ENCODE results near the gene ZNRD2.
A peak's percentile ranks its signal among the peaks of the same experiment; 100 is the strongest.
"Not testable (repeated sequence)": the region's sequence is repeated elsewhere in the genome, so short reads cannot be mapped to it uniquely, and the experiment has no call there.

Gene ZNRD2

DNA sequence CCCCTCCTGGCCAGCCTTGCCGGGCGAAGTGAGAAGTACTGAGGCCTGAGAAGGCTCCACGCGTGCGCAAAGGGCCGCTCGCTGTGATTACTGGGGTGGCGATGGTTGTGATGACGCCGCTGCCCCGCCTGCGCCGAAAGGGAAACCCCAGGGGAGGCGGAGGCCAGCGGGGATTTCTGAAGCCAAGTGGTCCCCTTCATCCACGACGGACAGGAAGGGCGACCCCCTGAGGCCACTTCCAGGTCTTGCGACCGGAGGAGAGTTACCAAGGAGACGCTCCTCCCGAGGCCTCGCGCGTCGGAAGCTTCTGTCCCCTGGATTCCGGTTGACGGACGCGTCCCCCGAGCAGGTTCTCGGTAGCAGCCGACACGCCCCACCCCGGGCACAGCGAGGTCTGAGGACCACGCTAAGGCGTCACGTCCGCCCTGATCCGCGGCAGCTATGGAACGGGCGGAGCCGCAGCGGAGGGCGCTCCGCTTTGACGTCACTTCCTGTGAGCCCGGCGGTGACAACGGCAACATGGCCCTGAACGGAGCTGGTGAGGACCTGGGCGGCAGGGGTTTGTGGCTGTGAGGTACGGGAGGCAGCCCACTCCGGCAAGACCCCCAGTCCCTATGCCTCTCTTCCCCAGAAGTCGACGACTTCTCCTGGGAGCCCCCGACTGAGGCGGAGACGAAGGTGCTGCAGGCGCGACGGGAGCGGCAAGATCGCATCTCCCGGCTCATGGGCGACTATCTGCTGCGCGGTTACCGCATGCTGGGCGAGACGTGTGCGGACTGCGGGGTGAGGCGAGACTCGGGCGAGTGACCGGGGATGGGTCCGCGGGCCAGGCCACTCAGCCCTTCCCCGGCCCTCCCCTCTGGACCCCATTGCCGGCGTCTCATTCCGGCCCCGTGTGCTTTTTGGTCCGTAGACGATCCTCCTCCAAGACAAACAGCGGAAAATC lies at the start of gene ZNRD2:
Gene ZNRD2 (plus strand): TSS at position 505 of the 946 bp plus-strand sequence. CDS start 15 bp downstream, at position 520.
- DNase-seq = peak; percentile 97

- peak; percentile 40 for DNase-seq
Observed at GRCh38 chr11:65521777-65522521, 48.3 kb upstream of the ZNRD2 start.

- DNase-seq = not testable (repeated sequence)
Observed at GRCh38 chr11:65522718-65523630, 47.3 kb upstream of the ZNRD2 start.

DNA sequence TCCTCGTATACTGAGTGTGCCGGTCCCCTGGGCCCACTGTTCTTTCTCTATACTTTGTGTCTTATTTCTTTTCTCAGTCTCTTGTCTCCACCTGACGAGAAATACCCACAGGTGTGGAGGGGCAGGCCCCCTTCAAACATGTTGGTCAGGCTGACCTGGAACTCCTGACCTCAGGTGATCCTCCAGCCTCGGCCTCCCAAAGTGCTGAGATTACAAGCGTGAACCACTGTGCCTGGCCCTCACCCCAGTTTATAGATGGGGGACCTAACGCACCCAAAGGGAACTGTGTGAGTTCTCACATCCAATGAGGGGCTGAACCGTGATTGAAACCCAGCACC lies 46.7 kb upstream of the ZNRD2 start:
- DNase-seq = peak; percentile 33

GRCh38 chr11:65524014-65524740 lies 46.1 kb upstream of the ZNRD2 start:
- peak; percentile 36 for DNase-seq

- DNase-seq = peak; percentile 92
Observed at GRCh38 chr11:65524741-65525545, 45.3 kb upstream of the ZNRD2 start, which contains the start of gene SCYL1. SCYL1 (plus strand) TSS chr11:65525083; CDS start chr11:65525154, 71 bp downstream.

DNA sequence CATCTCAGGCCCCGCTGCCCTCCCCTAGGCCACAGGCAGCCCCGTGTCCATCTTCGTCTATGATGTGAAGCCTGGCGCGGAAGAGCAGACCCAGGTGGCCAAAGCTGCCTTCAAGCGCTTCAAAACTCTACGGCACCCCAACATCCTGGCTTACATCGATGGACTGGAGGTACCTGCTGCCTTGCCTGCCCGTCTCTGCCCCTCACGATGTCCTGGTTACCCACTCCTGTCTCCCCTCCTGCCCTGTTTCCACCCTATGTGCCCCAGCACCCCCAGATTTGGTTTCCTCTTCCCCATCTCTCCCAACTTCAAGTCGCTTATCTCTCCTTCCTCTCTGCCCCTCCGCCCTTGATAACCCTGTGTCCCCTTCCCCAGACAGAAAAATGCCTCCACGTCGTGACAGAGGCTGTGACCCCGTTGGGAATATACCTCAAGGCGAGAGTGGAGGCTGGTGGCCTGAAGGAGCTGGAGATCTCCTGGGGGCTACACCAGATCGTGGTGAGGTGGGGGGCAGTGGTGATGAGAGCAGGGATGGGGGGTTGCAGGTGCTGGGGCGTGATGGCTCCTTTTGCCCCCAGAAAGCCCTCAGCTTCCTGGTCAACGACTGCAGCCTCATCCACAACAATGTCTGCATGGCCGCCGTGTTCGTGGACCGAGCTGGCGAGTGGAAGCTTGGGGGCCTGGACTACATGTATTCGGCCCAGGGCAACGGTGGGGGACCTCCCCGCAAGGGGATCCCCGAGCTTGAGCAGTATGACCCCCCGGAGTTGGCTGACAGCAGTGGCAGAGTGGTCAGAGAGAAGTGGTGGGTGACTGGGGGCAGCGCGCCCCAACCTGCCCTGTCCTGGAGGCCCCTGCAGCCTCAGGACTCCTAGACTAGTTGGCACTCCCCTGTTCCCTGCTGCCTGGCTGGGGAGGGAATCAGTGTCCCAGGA lies 44.5 kb upstream of the ZNRD2 start:
- DNase-seq = no peak

DNA sequence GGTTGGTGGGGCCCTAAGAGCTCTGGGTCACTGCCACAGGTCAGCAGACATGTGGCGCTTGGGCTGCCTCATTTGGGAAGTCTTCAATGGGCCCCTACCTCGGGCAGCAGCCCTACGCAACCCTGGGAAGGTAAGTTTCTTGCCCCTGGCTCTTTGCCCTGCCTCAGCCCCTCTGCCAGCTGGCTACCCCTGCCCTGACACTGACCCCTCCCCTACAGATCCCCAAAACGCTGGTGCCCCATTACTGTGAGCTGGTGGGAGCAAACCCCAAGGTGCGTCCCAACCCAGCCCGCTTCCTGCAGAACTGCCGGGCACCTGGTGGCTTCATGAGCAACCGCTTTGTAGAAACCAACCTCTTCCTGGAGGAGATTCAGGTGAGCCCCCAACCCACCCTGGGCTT lies 43.5 kb upstream of the ZNRD2 start:
- no peak for DNase-seq

DNA sequence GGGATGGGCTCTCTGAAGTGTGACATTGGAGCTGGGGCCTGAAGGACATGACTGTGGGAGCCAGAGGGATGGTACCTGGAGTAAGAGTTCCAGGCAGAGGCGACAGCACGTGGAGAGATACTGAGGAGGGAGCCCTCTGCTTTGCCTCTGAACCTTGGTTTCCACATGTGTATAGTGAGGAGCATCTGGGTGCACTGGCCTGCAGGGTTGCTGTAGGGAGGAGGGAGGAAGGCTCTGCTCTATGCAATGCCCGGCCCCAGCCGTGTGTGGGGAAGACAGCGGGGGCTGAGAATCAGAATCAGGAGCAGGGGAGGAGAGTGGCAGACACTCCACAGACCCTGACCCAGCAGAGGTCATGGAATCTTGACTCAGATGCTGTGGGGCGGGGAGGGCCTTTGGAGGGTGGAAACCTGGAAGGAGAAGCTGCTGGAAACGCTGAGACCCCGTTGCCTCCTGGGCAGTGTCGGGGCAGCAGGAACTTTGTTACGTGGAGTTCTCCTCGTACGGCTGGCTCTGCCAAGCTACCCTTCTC lies 41.4 kb upstream of the ZNRD2 start:
- no peak for DNase-seq

GRCh38 chr11:65529475-65530156 lies 40.7 kb upstream of the ZNRD2 start:
- DNase-seq = no peak

DNA sequence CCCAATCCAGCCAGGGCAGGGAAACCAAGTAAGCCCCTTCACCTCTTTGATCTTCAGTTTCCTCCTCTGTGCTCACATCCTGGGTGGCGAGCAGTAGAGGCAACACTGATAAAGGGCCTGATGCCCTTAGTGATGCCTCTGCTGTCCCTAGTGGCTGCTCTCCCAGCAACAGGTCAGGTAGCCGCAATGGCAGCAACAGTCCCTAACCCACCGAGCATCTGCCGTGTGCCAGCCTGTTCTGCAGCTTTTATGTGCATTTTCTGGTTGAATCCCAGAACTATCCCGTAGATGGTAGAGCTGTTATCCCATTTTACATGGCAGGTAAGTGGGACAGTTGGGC lies 40.1 kb upstream of the ZNRD2 start:
- no peak for DNase-seq

GRCh38 chr11:65532388-65533064 lies 37.8 kb upstream of the ZNRD2 start:
- no peak for DNase-seq

DNA sequence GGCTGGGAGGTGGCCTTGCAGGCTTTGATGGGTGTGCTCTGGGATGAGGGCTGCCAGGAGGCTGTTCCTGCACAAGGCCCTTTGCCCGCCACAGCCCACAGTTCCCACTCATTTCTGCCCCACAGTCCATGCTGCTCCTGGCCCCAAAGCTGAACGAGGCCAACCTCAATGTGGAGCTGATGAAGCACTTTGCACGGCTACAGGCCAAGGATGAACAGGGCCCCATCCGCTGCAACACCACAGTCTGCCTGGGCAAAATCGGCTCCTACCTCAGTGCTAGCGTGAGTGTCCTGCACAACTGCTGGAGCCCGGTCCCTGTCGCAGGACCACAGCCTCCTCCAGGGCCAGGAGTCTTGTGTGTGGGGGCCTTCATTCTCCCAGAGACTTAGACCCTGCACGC lies 35.2 kb upstream of the ZNRD2 start:
- DNase-seq = no peak

GRCh38 chr11:65536412-65537295 lies 33.6 kb upstream of the ZNRD2 start:
- no peak for DNase-seq

DNA sequence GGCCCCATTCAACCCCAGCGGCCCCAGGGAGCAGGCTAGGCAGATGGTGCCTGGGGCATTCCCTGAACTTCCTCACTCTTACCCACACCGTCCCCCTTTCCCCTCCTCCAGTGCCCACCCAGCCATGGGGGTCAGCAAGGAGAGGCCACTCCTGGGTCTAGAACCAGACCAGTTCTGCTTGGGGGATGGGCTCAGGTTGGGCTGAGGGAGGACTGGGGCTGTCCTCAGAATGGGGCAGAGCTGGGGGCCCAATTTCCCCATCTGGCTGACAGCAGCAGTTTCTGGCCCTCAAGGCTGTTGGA lies 33.0 kb upstream of the ZNRD2 start:
- DNase-seq = no peak

DNA sequence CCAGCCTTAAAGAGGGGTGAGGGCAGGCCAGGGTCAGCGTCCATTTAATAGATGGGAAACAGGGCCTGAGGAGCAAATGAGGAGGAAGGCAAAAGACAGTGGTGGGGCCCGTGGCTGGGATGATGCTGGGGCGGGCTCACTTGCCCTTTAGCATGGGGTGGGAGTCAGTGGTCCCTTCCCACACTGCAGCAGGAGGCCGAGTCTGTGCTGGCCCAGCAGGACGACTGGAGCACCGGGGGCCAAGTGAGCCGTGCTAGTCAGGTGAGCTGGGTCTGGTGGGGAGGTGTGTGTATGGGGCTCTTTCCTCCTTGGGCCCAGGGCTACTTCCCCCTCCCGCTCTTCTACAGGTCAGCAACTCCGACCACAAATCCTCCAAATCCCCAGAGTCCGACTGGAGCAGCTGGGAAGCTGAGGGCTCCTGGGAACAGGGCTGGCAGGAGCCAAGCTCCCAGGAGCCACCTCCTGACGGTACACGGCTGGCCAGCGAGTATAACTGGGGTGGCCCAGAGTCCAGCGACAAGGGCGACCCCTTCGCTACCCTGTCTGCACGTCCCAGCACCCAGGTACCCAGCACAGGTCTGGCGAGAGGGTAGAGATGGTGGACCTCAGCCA lies 32.6 kb upstream of the ZNRD2 start:
- no peak for DNase-seq

- DNase-seq = no peak
Observed at GRCh38 chr11:65538232-65538914, 31.9 kb upstream of the ZNRD2 start.

Measured in activated T-cell treated with anti-CD3 and anti-CD28 coated beads, Interleukin-2, amount 50 U/mL, for 1 hour (primary cell).